Peyer's patch (tissue), 4 donors: ENCODE data around the gene AMOT.

Experiments used
- POLR2A ChIP-seq, 2 donors: fragments of 450-650 bp; IDR thresholded peaks; one replicate each; pipeline ENCODE4 v1.5.1; 2017; ENCODE audit warnings: antibody characterized with exemption in 2 of 2, mild to moderate bottlenecking in 2 of 2, moderate library complexity in 2 of 2
- TF ChIP-seq, protein P1 (sequence below), 6 experiments: fragments of 450-650 bp in 4 of 6; fragments of 200-600 bp in 2 of 6; sonication (generic) in 1 of 6; IDR thresholded peaks; one replicate each; pipeline ENCODE4 v1.5.1; 2017 to 2019; ENCODE audit warnings: antibody characterized with exemption in 6 of 6, mild to moderate bottlenecking in 3 of 6, moderate library complexity in 1 of 6

- TF ChIP-seq, protein P1, sequence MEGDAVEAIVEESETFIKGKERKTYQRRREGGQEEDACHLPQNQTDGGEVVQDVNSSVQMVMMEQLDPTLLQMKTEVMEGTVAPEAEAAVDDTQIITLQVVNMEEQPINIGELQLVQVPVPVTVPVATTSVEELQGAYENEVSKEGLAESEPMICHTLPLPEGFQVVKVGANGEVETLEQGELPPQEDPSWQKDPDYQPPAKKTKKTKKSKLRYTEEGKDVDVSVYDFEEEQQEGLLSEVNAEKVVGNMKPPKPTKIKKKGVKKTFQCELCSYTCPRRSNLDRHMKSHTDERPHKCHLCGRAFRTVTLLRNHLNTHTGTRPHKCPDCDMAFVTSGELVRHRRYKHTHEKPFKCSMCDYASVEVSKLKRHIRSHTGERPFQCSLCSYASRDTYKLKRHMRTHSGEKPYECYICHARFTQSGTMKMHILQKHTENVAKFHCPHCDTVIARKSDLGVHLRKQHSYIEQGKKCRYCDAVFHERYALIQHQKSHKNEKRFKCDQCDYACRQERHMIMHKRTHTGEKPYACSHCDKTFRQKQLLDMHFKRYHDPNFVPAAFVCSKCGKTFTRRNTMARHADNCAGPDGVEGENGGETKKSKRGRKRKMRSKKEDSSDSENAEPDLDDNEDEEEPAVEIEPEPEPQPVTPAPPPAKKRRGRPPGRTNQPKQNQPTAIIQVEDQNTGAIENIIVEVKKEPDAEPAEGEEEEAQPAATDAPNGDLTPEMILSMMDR (IDR thresholded peaks at IDR 0.05): no peak
- no peak for TF ChIP-seq POLR2A (IDR thresholded peaks at IDR 0.05)
Observed at GRCh38 chrX:112812741-112813140, 27.9 kb downstream of the AMOT start.
